Non-pigmented ciliary epithelial cell (primary cell): Measurements from ENCODE around the gene ZCCHC8.
"Not testable (repeated sequence)": the region's sequence is repeated elsewhere in the genome, so short reads cannot be mapped to it uniquely, and the experiment has no call there.

ENCODE experiments used
- DNase-seq: peaks from one replicate; pipeline ENCODE4 v3.0.0-alpha.2; 2010; ENCODE audit warnings: low read depth

Gene ZCCHC8

DNA sequence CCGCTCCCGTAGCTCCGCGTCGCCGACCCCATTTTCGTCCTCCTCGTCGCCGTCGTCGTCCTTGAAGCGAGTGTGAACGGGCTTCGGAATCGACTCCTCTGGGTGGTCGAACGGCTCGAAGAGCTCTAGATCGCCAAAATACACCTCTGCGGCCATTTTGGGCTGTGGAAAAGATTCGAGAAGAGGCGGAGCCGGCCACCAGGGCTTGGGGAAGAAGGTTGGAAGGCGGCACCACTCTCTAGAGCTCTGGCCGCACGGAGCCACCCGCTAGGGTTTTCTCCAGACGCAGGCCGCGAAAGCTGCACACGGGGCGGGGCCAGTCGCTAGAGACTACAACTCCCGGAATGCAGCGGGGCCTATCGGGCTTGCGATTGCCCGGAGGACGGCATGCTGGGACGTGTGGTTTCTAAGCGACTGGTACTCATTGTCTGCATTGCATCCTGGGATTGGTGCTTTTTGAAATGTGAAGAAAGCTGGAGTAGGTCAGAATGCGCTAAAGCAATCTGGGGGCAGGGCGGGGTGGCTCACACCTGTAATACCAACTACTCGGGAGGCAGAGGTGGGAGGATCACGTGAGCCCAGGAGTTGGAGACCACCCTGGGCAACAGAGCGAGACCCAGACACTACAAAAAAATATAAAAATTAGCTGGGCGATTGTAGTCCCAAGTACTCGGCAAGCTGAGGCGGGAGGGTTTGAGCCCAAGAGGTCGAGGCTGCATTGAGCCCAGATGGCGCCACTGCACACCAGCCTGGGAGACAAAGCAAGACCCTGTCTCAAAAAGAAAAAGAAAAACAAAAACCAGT lies at the start of gene ZCCHC8:
Gene ZCCHC8 (minus strand): TSS at position 248 of the 804 bp plus-strand sequence. CDS start 92 bp downstream, at position 156.
- DNase-seq, result peak; percentile 95

DNA sequence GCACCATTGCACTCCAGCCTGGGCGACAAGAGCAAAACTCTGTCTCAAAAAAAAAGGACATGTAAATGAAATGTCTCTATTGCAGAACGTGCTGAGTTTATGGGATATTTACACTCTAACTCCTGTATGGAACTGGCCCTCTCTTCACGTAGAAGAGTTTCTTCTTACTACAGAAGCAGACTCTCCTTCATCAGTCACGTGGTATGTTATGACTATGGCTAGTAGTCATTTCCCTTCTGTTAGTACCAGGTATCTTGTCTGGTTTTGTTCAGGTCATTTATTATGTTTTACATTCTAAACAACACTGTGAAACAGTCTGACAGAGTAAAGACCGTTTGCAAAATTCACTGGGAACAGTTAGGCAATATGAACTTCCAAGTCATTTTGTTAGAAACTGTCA lies 46.6 kb upstream of the ZCCHC8 start:
- no peak for DNase-seq

DNA sequence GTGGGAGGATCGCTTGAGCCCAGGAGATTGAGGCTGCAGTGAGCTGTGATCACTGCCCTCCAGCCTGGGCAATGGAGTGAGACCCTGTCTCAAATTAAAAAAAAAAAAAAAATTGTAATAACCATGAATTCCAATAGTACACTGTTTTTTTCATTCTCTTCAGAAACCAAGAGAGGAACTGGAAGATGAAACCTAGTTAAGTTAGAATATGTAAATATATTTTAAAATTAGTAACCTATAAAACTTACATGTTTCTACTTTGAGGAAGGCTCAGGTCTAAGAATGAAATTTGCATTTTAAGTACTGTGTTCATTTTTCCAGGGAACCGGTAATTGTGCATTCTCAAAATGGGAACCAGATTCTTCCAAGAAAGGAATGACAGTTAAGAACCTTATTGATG lies 45.1 kb upstream of the ZCCHC8 start:
- DNase-seq, result no peak

DNA sequence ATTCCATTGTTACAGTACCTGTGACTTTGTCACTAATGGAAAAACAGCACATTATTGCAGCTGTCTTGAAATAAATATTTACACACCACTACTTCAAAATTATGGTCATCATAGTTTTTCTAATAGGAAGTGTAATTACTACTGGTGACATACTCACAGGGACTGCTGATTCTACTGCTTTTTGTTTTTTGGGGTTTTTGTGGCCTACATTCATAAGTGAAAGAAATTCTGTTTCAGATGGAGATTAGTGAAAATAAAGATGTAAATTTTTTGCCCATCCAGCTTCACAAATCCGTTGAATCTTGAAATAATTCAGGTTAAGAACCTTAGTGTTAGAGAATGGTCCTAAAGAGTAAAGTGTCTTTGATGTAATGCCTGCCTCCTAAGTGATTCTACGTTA lies 43.8 kb upstream of the ZCCHC8 start:
- DNase-seq, result no peak

DNA sequence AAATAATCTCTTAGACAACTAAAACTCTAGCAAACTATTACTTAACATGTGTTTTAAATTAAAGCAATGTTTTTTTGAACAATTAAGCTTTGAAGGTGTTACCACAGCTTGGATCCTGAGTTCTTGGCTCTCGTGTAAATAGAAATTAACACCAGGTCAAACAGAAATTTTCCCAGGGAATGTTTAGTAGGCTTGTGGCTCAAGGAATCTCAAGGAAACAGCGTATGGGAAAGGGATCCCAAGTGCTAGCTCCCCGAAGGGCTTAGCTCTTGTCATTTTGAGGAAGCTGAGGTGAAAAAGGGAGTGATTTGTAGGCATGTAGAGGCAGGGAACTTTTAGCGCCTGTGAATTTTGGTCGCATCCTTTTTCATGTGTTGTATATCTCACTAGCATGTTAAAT lies 37.8 kb upstream of the ZCCHC8 start:
- no peak for DNase-seq

DNA sequence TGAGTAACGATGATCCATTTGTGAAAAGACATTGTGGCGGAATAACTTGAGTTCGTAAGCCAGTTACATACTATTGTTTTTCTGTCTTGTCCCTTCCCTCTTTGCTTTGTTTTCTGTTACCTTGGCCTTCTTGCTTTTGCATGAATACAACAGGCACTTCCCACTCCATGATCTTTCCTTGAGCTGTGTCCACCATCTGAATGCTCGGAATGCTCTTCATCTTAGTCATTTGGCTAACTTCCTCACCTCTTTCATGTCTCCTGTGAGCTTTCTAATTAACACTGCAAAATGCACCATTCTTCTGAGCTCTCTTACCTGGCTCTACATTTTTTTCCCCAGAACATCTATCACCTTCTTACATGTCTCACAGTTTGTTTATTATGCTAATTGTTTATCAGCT lies 36.3 kb upstream of the ZCCHC8 start:
- DNase-seq, result no peak

DNA sequence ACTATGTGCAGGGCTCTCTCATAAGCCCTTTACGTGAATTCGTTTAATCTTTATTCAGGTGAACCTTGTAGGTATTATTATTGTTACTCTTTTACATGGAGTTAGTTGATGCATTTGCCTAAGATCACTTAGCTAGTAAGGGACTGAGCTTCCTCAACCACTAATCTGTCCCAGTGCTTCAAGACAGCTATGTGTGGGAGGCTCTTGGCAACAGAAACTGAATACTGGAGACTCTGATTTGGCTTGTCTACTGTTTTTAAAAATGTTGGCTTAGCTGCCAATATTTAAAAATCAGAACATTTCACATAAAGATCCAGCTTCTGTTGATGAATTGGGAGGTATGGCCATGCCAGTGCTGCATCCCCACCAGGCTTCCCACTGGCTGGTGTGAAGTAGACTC lies 33.1 kb upstream of the ZCCHC8 start:
- no peak for DNase-seq

DNA sequence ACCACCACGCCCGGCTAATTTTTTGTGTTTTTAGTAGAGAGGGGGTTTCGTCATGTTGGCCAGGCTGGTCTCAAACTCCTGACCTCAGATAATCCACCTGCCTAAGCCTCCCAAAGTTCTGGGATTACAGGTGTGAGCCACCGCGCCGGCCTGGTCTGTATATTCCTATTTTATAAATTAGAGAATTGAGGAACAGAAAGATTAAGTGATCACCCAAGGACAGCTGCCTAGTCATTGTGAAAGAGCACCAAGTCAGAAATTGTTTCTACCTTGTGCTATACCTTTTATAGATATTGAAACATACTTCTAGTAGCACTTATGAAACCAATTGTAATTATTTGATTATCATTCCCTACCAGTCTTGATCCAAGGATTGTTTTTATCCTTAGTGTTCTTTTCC lies 28.3 kb upstream of the ZCCHC8 start:
- no peak for DNase-seq

DNA sequence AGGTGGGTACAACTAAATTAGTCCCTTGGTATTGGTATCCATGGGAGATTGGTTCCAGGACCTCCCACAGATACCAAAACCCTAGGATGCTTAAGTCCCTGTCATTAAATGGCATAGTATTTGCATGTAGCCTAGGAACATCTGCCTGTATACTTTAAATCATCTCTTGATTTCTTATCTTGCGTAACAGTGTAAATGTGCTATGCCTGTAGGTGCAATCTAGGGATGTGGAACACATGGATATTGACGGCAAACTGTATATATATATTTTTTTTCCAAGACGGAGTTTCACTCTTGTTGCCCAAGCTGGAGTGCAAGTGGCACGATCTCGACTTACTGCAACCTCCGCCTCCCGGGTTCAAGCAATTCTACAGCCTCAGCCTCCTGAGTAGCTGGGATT lies 27.9 kb upstream of the ZCCHC8 start:
- DNase-seq, result no peak

DNA sequence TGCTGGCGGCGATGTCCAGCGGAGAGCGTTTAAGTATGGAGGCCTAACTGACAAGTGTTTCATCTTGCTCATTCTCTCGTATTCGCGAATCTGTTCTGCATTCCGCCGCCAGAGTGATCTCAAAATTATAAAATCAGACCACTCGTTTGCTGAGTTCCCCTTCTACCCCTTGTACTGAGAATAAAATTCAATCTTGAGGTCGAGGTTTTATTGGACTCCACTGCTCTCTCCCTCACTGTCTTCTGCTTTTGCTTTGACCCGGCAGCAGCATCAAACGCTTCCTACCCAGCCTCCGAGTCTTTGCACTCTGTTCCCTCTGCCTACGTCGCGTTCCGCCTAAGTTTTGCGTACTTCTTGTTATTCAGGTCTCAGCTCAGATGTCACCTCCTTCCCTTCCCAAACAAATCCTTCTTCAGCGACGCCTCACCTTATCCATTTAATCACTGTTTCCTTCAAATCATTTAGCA lies 26.8 kb upstream of the ZCCHC8 start:
- no peak for DNase-seq

DNA sequence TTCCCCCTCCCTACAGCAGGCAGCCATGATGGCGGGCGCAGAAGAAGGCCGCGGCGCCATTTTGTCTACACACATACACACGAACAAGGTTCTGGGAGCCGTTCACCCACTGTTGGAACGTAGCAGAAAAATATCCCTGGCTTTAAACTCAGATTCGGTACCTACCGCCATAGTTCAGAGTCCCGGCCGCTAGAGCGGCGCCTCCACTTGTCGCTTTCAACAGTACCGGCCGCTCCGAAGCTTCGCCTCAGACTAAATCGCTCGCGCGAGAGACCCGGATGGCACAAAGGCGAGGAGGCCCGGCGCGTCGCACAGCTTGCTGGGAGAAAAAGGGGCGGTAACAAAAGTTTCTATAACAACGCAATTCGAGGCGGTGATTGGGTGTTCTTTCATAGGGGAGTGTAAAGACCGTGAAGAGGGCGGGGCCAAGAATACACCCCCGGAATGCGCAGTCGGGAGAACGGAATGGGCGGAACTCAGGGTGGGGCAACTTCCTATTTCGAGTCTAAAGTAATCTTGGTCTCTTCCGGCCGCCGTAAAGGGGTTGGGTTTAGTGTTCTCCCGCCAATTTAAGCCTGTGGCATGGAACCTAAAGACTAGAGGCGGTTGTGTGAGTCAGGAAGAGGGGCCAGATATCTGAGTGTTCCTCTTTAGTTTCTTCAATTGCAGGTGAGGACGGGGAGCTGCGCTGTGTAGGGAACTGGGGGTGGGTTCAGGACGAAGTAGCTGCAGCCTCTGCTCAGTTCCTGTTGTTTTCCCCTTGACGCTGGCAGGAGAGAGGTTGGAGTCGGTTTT lies 26.1 kb upstream of the ZCCHC8 start, which contains the start of the genes KNTC1 and RSRC2:
Gene KNTC1 (plus strand): TSS at position 567 of the 795 bp plus-strand sequence. CDS start 2,815 bp downstream, outside the sequence.
Gene RSRC2 (minus strand): TSS at position 254 of the 795 bp plus-strand sequence. CDS start 83 bp downstream, at position 171.
- DNase-seq, result peak; percentile 98

DNA sequence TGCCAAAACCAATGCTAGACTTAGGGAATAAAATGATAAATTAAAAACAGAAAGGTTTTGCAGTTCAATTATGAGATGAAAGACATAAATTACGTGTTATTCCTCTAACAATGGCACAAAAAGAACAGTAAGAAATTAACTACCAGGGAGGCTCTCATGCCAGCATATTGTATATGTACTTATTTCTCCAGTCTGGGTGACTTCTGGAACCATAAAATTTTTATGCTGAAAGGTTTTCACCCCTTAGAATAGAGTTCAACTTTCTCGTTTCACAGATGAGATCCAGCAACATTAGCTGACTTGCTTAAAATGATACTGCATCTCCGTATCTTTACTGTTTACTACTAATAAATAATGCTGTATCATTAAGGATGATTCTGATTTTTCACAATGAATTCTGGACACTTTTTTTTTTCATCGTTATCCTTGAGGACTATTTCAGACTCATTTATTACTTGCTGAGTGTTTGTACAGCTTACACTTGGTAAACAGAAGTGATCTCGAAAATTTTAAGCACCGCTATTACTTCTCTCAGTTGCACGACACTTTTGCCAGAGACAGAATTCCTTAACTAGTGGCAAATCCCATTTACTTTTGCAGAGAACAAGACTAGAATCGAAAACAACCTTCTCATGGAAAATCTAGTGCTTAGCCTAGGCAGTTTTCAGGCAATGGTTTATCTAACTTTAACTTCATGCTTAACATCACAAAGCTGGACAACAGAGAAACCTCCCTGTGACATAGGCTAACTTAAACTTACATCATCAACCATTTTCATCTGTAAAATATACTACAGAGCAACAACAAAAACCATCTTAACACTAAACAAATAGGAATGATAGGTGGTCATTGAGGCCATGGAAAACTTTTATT lies 23.4 kb upstream of the ZCCHC8 start:
- no peak for DNase-seq

DNA sequence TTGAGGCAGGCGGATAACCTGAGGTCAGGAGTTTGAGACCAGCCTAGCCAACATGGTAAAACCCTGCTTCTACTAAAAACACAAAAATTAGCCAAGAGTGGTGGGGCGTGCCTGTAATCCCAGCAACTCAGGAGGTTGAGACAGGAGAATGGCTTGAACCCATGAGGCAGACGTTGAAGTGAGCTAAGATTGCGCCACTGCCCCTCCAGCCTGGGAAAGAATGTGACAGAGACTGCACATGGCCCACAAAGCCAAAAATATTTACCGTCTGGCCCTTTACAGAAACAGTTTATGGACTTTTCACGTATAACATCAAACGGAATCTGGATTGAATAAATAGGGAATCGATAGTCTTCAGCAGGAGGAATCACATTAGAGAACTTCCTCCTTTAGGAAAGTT lies 22.5 kb upstream of the ZCCHC8 start:
- no peak for DNase-seq

DNA sequence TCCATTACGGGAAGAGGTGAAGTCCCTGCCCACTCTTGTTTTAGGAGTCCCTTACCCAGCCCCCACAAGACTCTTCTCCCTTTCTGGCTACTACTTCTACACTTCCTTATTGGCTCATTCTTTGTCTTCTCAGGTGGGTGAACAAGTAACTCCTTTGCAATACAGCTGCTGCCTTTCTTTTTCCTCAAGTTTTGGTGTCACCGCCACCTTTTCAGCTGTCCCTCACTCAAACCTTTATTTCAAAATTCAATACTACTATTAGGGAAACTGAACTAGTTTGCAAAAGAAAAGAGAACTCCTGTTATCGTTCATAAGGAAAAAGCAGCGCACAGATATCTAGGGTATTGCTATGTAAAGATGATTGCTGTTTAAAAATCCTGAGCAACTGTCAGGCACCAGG lies 19.9 kb upstream of the ZCCHC8 start:
- no peak for DNase-seq

DNA sequence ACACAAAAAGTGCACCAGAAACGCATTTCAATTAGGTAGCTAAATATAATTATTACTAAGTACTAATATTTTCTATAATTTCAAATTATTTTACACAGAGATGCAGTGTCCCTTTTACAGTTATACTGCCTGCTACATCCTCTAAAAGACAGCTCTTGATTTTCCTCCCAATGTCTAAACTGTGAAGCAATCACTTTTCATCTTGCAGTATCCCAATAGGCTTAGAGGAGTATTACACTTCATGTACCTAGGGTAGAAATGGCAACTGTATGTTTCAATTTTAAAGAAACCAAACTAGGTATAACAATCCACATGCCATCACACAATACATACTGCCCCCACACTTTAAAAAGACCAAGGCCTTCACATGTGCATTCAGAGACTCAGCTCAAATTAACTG lies 18.7 kb upstream of the ZCCHC8 start:
- DNase-seq, result no peak

DNA sequence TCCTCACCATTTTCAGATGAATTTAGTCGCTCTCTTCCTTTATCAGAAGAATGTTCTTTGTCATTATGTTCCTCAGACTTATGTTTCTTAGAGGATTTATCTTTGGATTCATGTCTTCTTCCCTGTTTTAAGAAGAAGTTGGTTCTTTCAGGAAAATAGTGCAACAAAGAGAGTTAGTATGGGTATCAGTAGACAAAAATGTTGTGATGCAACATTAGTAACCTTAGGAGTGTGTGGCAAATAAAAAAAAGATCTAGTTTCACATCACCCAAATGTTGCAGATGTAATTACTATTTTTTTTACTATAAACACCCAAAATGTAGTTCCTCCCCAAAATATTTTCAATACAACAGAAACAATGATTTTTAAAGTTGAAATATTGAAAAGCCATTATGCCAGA lies 18.2 kb upstream of the ZCCHC8 start:
- DNase-seq, result no peak

DNA sequence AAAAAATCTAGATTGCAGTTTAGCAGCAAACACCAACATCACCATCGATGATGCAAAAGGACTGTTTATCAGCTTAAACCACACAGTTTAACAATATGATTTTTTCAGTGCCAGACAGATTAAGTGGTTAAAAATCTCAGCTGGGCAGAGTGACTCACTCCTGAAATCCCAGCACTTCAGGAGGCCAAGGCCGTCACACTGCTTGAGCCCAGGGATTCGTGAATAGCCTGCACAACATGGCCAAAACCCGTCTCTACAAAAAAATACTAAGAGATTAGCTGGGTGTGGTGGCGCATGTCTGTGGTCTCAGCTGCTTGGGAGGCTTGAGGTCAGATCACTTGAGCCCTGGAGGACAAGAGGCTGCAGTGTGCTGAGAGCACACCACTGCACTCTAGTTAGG lies 17.1 kb upstream of the ZCCHC8 start:
- peak; percentile 91 for DNase-seq

DNA sequence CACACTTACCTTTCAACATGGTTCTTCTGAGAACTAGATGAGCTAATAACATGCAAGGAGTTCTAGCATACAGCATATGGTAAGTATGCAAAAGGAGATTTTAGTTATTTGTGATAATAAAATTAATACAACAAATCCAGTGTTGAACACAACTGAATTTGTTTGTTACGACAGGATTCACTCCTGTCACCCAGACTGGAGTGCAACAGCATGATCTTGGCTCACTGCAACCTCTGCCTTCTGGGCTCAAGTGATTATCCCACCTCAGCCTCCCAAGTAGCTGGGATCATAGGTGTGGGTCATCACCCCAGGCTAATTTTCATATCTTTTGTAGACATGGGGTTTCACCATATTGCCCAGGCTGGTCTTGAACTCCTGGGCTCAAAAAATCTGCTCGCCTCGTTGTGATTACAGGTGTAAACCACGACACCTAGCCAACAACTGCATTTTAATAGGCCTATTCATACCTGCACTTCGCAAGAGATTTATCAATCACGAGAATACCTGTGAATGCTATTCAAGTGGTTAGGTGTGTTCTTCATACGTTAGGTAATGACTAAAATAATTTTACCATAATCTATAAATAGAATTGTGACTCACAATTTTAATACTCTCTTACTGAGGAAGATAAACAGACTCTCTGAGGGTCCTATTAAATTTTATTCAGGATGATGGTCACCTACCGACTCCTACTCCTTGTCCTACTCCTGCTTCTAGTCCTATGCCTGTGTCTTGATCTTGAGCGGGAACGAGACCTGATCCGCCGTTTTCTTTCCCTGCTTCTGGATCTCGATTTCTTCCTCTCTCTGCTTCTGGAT lies 16.0 kb upstream of the ZCCHC8 start:
- DNase-seq, result no peak

DNA sequence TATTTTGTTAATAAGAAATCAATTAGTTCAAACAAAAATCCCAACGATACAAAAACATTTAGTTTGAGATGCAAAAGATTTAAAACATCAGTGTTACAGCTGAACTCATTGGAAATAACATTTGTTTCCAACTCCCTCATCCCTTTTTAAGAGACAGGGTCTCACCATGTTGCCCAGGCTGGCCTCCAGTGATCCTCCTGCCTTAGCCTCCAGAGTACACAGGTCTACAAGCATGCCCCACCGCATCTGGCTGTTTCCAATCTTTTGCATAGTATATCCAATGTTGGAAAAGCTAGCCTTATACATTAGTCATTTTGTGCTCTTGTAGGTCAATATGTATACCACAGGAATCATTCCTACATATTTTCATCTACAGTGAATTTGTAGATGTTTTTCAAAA lies 14.5 kb upstream of the ZCCHC8 start:
- no peak for DNase-seq

DNA sequence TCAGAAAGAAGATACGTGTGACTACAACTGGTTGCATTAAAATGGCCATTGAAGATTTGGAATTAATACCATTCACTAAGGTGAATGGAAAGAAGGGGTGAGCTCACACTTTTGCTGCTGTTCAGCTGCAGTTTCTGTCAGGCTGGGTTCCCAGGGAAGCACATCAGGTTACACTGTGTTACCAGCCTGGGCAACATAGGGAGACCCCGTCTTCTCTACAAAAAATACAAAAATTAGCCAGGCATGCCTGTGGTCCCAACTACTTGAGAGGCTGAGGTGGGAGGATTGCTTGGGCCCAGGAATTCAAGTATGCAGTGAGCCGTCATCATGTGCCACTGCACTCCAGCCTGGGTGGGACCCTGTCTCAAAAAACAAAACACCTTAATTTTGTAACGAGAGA lies 12.9 kb upstream of the ZCCHC8 start:
- DNase-seq, result no peak

DNA sequence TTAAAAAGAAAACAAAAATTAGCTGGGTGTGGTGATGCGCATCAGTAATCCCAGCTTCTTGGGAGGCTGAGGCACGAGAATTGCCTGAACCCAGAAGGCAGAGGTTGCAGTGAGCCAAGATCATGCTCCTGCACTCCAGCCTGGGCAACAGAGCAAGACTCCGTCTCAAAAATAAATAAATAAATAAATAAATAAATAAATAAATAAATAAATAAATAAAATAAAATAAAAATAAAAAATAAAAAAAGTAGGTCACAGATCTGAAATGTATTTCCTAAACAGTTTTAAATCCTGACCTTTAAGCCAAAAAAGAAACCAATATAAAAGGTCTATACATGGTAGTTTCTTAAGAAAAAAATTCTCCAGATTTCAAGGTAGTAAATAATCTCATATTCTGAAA lies 12.3 kb upstream of the ZCCHC8 start:
- not testable (repeated sequence) for DNase-seq
